K562 (cell line): ENCODE results near the gene STX18. TPM values are rescaled to one million over a fixed set of nuclear protein-coding genes. Genes with fewer than 3 reads are reported as not detected.

ENCODE experiments used
- ARNT ChIP-seq, 2 experiments: fragments of 450-650 bp; IDR thresholded peaks; 2 replicates each; pipeline ENCODE4 v1.6.1; 2016; ENCODE audit warnings: mild to moderate bottlenecking in 1 of 2
- CHCHD3 ChIP-seq: fragments of 250-450 bp; sonication (Bioruptor Pico); IDR thresholded peaks from 2 replicates; pipeline ENCODE4 v2.1.2; 2022; ENCODE audit warnings: mild to moderate bottlenecking
- MITF ChIP-seq: IDR thresholded peaks from 2 replicates; pipeline ENCODE4 v1.6.1; 2014; ENCODE audit warnings: antibody characterized with exemption
- NCOA1 ChIP-seq: fragments of 450-650 bp; IDR thresholded peaks from 2 replicates; pipeline ENCODE4 v1.6.1; 2016; ENCODE audit warnings: low read depth
- NEUROD1 ChIP-seq: fragments of 150-350 bp; IDR thresholded peaks from 2 replicates; pipeline ENCODE4 v1.6.1; 2014; ENCODE audit warnings: borderline replicate concordance, low read length, low read depth; ENCODE audit not compliant: partially characterized antibody
- PHF8 ChIP-seq: fragments of 200-600 bp; sonication (generic); IDR thresholded peaks from 2 replicates; pipeline ENCODE4 v1.6.1; 2012; ENCODE audit warnings: mixed run types, mild to moderate bottlenecking, inconsistent platforms, low read length, moderate library complexity, borderline replicate concordance
- SMC3 ChIP-seq: conservative IDR thresholded peaks from 2 replicates; pipeline ENCODE4 v1.6.1; 2011; ENCODE audit warnings: low read depth, low read length, improper control_type of control experiment; ENCODE audit not compliant: insufficient read depth
- SNRNP70 ChIP-seq: fragments of 200-400 bp; formaldehyde crosslinking; optimal IDR thresholded peaks from 2 replicates; pipeline ENCODE3; 2017; ENCODE audit warnings: low read depth, low read length
- ZBTB11 ChIP-seq, 3 experiments: fragments of 200-800 bp in 1 of 3; fragments of 250-450 bp in 1 of 3; fragments of 450-650 bp in 1 of 3; sonication (Bioruptor Pico) in 1 of 3; sonication (Bioruptor generic) in 1 of 3; formaldehyde crosslinking in 1 of 3; IDR thresholded peaks; 2 replicates each; pipeline versions ENCODE4 v1.6.1 to v1.8.0; 2016 to 2022; ENCODE audit warnings: mild to moderate bottlenecking in 2 of 3, missing genetic modification characterization in 2 of 3, missing compliant biosample characterization in 1 of 3, moderate library complexity in 1 of 3
- ZNF696 ChIP-seq: fragments of 250-450 bp; sonication (Bioruptor Pico); conservative IDR thresholded peaks from 2 replicates; pipeline ENCODE4 v1.4.0; 2020; ENCODE audit warnings: mild to moderate bottlenecking, moderate library complexity
- polyA plus RNA-seq, 8 experiments: library from polyadenylated mRNA; depleted of rRNA in 4 of 8; stranded (reverse) in 5 of 8; unstranded in 3 of 8; fragments of >200 nt; fragmentation: Nextera tagmentation in 2 of 8; fragmentation: Illumina TruSeq in 1 of 8; extraction: Ambion mirVana in 2 of 8; extraction: Trizol in 1 of 8; gene quantifications; 2 replicates each; pipeline versions ENCODE4 v1.2.1 to v1.2.3, GENCODE V29; 2011 to 2014; ENCODE audit warnings: inconsistent platforms in 1 of 8, missing spikeins in 1 of 8
- total RNA-seq, 7 experiments: library from RNA; depleted of rRNA in 6 of 7; stranded (reverse); fragments of >200 nt in 6 of 7; fragmentation: Illumina TruSeq in 2 of 7; extraction: Trizol in 2 of 7; gene quantifications; 2 replicates each; pipeline versions ENCODE4 v1.2.1 to v1.2.3, GENCODE V29; 2011 to 2021; ENCODE audit warnings: low replicate concordance in 1 of 7
- TF ChIP-seq, protein P1 (sequence below), 2 experiments: fragments of 450-650 bp; formaldehyde crosslinking in 1 of 2; IDR thresholded peaks; 2 replicates each; pipeline versions ENCODE4 v1.4.0 to v1.6.1; 2014 to 2020; ENCODE audit warnings: mild to moderate bottlenecking in 2 of 2, borderline replicate concordance in 1 of 2, low read depth in 1 of 2

STX18 gene
- total and polyA plus RNA-seq, 9 of the 15 experiments (the other 6 are each of a cell fraction or from before 2014, with no cell fraction given), result 6.2 to 41.7 (median 22.7) TPM

GRCh38 chr4:4532371-4533154, 9.3 kb downstream of the STX18 start (continued):
- TF ChIP-seq, protein P1, sequence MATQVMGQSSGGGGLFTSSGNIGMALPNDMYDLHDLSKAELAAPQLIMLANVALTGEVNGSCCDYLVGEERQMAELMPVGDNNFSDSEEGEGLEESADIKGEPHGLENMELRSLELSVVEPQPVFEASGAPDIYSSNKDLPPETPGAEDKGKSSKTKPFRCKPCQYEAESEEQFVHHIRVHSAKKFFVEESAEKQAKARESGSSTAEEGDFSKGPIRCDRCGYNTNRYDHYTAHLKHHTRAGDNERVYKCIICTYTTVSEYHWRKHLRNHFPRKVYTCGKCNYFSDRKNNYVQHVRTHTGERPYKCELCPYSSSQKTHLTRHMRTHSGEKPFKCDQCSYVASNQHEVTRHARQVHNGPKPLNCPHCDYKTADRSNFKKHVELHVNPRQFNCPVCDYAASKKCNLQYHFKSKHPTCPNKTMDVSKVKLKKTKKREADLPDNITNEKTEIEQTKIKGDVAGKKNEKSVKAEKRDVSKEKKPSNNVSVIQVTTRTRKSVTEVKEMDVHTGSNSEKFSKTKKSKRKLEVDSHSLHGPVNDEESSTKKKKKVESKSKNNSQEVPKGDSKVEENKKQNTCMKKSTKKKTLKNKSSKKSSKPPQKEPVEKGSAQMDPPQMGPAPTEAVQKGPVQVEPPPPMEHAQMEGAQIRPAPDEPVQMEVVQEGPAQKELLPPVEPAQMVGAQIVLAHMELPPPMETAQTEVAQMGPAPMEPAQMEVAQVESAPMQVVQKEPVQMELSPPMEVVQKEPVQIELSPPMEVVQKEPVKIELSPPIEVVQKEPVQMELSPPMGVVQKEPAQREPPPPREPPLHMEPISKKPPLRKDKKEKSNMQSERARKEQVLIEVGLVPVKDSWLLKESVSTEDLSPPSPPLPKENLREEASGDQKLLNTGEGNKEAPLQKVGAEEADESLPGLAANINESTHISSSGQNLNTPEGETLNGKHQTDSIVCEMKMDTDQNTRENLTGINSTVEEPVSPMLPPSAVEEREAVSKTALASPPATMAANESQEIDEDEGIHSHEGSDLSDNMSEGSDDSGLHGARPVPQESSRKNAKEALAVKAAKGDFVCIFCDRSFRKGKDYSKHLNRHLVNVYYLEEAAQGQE (IDR thresholded peaks at IDR 0.05; ENCODE audit: borderline replicate concordance), result no peak
- TF ChIP-seq, protein P1 (CRISPR knock-in tag; IDR thresholded peaks at IDR 0.05; ENCODE audit: low read depth), result no peak
- no peak for TF ChIP-seq NEUROD1
- no peak for TF ChIP-seq ZNF696 (CRISPR knock-in tag)
- TF ChIP-seq NCOA1, result 0 out of 2 replicates have a peak, but pooled peaks have one; percentile 45
- 0 out of 6 replicates have a peak, but pooled peaks of 1 of the 3 experiments have one; percentile 29 for TF ChIP-seq ZBTB11 (CRISPR knock-in tag; IDR thresholded peaks at IDR 0.05)
- TF ChIP-seq PHF8, result no peak
- TF ChIP-seq CHCHD3 (CRISPR knock-in tag), result no peak
- TF ChIP-seq SNRNP70, result no peak
- TF ChIP-seq ARNT (IDR thresholded peaks at IDR 0.05), result peak; percentile 43 to 56; a peak in 2 of 4 replicates
- TF ChIP-seq MITF, result no peak
- no peak for TF ChIP-seq SMC3
